ENCODE results near the gene CEACAM20.
"Not testable (repeated sequence)": the region's sequence is repeated elsewhere in the genome, so short reads cannot be mapped to it uniquely, and the experiment has no call there.

CEACAM20 gene

DNA sequence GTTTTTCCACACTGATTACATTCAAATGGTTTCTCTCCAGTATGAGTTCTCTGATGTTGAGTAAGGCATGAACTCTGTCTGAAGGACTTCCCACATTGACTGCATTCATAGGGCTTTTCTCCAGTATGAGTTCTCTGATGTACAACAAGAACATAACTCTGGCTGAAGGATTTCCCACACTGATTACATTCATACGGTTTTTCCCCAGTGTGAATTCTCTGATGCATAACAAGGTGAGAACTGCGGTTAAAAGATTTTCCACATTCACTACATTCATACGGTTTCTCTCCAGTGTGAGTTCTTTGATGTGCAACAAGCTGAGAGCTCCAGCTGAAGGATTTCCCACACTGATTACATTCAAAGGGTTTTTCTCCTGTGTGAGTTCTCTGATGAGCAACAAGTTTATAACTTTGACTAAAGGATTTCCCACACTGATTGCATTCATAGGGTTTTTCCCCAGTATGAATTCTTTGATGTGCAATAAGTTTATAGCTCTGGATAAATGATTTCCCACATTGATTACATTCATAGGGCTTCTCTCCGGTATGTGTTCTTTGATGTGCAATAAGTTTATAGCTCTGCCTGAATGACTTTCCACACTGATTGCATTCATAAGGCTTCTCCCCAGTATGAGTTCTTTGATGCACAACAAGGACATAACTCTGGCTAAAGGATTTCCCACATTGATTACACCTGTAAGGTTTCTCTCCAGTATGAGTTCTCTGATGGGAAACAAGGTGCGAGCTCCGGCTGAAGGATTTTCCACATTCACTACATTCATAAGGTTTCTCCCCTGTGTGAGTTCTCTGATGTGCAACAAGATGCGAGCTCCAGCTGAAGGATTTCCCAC is 52.7 kb downstream of the CEACAM20 start:
- H3K4me3 ChIP-seq (ENCODE audit: low read depth, low read length), result no peak overlapping the region
- TF ChIP-seq, protein P1, sequence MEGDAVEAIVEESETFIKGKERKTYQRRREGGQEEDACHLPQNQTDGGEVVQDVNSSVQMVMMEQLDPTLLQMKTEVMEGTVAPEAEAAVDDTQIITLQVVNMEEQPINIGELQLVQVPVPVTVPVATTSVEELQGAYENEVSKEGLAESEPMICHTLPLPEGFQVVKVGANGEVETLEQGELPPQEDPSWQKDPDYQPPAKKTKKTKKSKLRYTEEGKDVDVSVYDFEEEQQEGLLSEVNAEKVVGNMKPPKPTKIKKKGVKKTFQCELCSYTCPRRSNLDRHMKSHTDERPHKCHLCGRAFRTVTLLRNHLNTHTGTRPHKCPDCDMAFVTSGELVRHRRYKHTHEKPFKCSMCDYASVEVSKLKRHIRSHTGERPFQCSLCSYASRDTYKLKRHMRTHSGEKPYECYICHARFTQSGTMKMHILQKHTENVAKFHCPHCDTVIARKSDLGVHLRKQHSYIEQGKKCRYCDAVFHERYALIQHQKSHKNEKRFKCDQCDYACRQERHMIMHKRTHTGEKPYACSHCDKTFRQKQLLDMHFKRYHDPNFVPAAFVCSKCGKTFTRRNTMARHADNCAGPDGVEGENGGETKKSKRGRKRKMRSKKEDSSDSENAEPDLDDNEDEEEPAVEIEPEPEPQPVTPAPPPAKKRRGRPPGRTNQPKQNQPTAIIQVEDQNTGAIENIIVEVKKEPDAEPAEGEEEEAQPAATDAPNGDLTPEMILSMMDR (IDR thresholded peaks at IDR 0.05; ENCODE audit: insufficient read depth, low read length, missing control alignments), result no peak
- DNase-seq (ENCODE audit: low read depth, low spot score), result no peak
- ChIA-PET CTCF (no interaction called here), POLR2A (no interaction called here)

DNA sequence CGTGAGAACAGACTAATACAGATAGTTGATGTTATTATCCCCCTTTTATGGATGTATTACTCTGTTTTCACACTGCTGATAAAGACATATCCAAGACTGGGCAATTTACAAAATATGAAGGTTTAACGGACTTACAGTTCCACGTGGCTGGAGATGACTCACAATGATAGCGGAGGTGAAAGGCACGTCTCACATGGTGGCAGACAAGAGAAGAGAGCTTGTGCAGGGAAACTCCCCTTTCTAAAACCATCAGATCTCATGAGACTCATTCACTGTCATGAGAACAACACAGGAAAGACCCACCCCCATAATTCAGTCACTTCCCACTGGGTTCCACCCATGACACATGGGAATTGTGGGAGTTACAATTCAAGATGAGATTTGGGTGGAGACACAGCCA is 60.7 kb downstream of the CEACAM20 start:
- CTCF ChIA-PET; H3K4me3 ChIP-seq (ENCODE audit: low read depth, low read length); DNase-seq (ENCODE audit: low read depth, low spot score); POLR2A ChIA-PET: not testable (repeated sequence)

DNA sequence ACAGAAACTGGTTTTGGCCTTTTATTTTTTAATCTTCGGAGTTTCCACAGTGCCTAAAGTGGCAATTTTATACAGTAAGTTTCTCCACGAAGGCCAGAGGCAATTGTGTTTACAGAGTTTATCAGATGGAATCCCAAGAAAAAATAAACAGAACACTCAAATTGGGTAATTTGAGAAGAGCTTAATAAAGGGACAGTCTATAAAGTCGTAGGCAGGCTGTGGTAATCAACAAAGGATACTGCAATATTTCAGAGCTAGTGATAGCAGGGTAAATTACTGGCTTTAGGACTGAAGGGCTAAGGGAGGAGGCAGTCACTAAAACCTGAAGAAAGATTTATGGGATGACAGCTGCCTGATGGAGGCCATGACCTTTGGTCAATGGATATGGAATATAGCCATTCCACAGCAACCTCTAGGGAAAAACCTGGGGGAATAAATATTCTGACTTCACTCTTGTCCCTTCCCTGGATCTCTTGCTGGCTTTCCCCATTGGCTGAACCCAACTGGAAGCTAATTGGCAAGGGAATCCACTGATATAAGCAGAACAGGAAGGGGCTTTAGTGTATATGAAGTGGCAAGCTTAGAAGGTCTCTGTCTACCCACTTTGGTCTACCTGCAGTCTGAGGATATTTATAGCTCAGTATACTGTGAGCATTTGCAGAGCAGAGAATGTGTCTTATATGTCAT is 66.7 kb downstream of the CEACAM20 start:
- POLR2A ChIA-PET; CTCF ChIA-PET; H3K4me3 ChIP-seq (ENCODE audit: low read depth, low read length); DNase-seq (ENCODE audit: low read depth, low spot score): not testable (repeated sequence)
